Left ventricle myocardium superior (tissue), 1 donor: Measurements from ENCODE around the gene CAPN14. TPM values are rescaled to one million over a fixed set of nuclear protein-coding genes. Genes with fewer than 3 reads are reported as not detected.

ENCODE experiments used
- ATAC-seq: fragments of 200-7000 bp; cut with Tn5 transposase; one replicate; pipeline ENCODE4 v1.9.1; 2020; ENCODE audit warnings: mild to moderate bottlenecking, moderate library complexity
- DNase-seq: peaks from one replicate; pipeline ENCODE4 v3.0.0-alpha.2; 2020
- intact Hi-C: fragments of 100-400 bp; cut with micrococcal nuclease; formaldehyde crosslinking; loops from one replicate; pipeline ENCODE4 v1.11.0; 2022
- total RNA-seq: library from RNA; stranded (reverse); fragmentation: NEBNext Ultra II Directional; extraction: Animal tissue kit (Norgen Biotek cat#: 25700); gene quantifications from one replicate; pipeline ENCODE4 v1.2.1, GENCODE V29; 2021
- donor health status: DM: no; HTN: yes; CAD: no; lungs with severe emphysema.

Gene CAPN14
- total RNA-seq, 1 donor from 2014 or later = 0.42 TPM

DNA sequence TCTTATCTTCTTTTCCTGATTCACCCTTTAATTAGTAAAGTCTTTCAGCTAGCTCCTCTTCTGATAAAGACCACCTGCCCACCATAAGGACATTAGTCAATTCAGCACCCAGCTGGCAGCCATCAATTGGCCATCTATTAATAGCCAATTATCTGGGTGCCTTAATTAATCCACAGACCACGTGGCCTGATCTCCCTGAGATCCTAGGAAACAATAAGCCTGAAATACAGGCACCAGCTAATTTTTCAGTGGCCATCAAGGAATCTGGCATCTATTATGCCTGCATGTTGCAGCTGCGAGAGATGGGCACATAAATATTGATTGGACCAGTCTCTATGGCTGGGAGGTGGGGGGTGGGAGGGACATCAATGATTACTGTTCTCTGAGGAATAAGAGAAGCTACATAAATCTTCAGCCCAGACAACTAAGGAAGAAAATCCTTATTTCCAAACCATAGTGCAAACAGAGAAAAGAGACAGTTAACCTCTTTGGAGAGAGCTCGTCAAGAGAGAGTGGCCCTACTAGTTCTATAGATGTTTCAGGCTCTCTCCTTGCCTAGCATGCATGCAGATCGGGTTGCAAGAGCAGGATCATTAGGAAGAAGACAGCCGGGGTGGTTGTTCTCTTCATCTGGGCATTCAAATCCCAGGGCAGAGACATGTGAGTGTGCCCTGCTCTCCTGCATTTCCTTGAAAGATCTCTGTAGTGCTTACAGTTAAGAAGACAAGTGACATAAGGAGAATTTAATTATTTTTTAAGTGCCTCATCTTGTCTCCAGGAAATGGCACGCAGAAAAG is 87.7 kb downstream of the CAPN14 start:
- DNase-seq (no peak), ATAC-seq (no peak)
- intact Hi-C loops = no loop called here

DNA sequence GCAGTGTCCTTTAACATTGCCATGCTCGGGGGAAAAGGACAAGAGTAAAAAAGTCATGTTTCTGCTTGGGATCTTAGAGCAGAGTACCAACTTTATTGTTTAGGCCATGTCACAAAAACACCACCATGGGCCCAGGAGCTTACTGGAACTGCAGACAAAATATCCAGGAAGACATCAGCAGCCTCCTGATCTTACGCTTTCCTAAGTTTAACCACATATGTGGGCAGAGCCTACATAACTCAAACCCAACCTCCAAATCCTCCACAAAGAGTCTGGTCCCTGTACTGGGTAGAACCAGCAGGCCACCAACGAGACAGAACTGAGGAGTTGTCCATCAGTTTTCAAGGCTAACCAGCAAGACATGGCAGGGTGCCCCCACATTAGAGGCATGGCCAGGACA is 89.4 kb downstream of the CAPN14 start:
- intact Hi-C loops = no loop called here
- no peak for DNase-seq
- no peak for ATAC-seq

DNA sequence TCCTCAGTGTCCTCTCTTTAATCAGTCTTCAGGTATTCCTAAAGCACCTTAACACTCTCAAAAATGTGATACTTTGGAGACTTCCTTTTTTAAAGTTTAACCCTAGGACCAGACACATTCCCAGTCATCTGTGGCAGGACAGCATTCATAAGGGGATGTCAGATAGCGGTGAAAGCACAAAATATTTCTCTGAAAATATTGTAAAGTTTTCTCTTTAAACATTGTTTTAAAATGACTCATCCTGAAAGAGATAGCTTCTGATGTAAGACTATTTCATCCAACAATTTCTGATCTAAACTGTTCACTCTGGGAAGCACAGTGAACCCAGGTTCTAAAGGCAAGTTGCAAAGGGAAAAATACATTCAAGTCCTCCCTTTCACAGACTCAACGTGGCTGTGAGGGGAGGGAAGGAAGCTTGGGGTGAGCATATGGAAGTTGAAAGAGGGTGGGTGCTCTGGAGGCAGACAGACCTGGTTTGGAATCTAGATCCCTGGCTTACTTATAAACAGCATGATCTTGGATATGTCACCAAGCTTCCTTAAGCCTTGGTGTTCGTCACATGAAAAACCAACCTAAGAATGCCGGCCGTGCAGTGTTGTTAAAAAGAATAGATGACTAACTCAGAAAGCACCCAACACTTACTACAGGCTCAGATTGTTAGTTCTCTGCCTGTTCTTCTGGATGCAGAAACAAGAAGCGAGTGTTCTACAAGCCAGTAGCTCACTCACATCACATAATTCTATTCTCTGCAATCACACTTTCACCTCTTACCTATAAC is 91.2 kb downstream of the CAPN14 start:
- ATAC-seq = no peak
- DNase-seq = no peak
- intact Hi-C loops = no loop called here

DNA sequence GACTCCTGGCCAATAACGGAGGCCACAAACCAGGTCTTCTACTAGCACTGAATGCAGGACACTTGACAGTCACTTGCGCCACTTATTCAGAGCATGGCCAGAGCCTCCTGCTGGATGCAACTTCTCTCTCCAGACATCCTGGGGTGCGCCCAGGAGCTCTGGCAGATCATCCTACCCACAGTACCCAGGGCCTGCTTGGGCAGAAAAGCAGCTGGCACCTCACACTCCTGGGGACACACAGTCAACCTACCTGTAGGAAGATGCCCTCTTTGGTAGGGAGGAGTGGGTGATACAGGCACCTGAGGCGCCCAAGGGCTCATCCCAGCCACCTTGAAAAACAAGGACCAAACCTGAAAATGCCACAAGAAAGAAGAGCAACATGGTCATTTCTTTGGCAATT is 92.4 kb downstream of the CAPN14 start:
- DNase-seq (no peak), ATAC-seq (no peak)
- intact Hi-C loops = no loop called here

Other genes starting within 250 kb of the CAPN14 start
- 0.45 TPM for gene GALNT14, start 79.1 kb downstream of the CAPN14 start, total RNA-seq
- 32.4 TPM for gene EHD3, start 16.6 kb upstream of the CAPN14 start, total RNA-seq
- gene XDH, start 197.2 kb upstream of the CAPN14 start, total RNA-seq = not detected